Coronary artery (tissue), 2 donors: ENCODE measurements around the gene VPS16.

Source experiments
- DNase-seq: peaks from one replicate; pipeline ENCODE4 v3.0.0-alpha.2; 2017; ENCODE audit warnings: low spot score
- H3K27ac ChIP-seq, 2 donors: fragments of 200-600 bp; sonication (generic); one replicate each; pipeline ENCODE4 v1.5.1; 2016 to 2019
- H3K4me3 ChIP-seq: fragments of 200-600 bp; sonication (generic); 2 replicates; pipeline ENCODE4 v1.5.1; 2016; ENCODE audit warnings: mild to moderate bottlenecking, moderate library complexity
- CTCF ChIP-seq: fragments of 200-600 bp; sonication (generic); IDR thresholded peaks from one replicate; pipeline ENCODE4 v1.5.1; 2019; ENCODE audit warnings: antibody characterized with exemption

Gene VPS16

GRCh38 chr20:2809690-2810089, 30.9 kb upstream of the VPS16 start:
- peak; percentile 17 for DNase-seq
- H3K27ac ChIP-seq: no peak overlapping the region
- H3K4me3 ChIP-seq: no peak overlapping the region
- no peak for TF ChIP-seq CTCF

GRCh38 chr20:2812189-2812588, 28.4 kb upstream of the VPS16 start:
- no peak for DNase-seq
- Histone ChIP-seq H3K27ac (no peak overlapping the region), H3K4me3 (no peak overlapping the region)
- TF ChIP-seq CTCF: no peak

GRCh38 chr20:2814076-2814475, 26.5 kb upstream of the VPS16 start:
- no peak for TF ChIP-seq CTCF
- DNase-seq: no peak
- no peak overlapping the region for H3K4me3 ChIP-seq
- no peak overlapping the region for H3K27ac ChIP-seq

- Histone ChIP-seq H3K27ac (no peak within 1 kb of the TSS), H3K4me3 (no peak within 1 kb of the TSS)
- no peak for TF ChIP-seq CTCF
- DNase-seq: peak; percentile 73
These were observed 25.9 kb upstream of the VPS16 start, which contains the start of gene C20orf141 for GRCh38 chr20:2814587-2815051. C20orf141 (plus strand) TSS chr20:2814987; CDS start chr20:2815185, 198 bp downstream.

GRCh38 chr20:2815242-2815900, 25.2 kb upstream of the VPS16 start:
- H3K27ac ChIP-seq: no peak overlapping the region
- DNase-seq: peak; percentile 36
- H3K4me3 ChIP-seq: no peak overlapping the region
- no peak for TF ChIP-seq CTCF

- Histone ChIP-seq H3K4me3 (no peak within 1 kb of the TSS), H3K27ac (no peak within 1 kb of the TSS)
- TF ChIP-seq CTCF: no peak
- DNase-seq: peak; percentile 59
These were observed 24.4 kb upstream of the VPS16 start, which contains the start of gene TMEM239 for GRCh38 chr20:2816030-2816582. TMEM239 (plus strand) TSS chr20:2816364; CDS start chr20:2816555, 191 bp downstream.
